Astrocyte (in vitro differentiated cells and primary cell): ENCODE measurements around the gene SLC35G4.
"Not testable (repeated sequence)": the region's sequence is repeated elsewhere in the genome, so short reads cannot be mapped to it uniquely, and the experiment has no call there.

Experiments used
- CTCF ChIP-seq: IDR thresholded peaks from 2 replicates; pipeline ENCODE4 v1.5.1; 2011; ENCODE audit warnings: low read depth, mild to moderate bottlenecking, inconsistent platforms, low read length, moderate library complexity; ENCODE audit not compliant: insufficient read depth
- EZH2 ChIP-seq: IDR thresholded peaks from 2 replicates; pipeline ENCODE4 v1.6.1; 2012; ENCODE audit warnings: mild to moderate bottlenecking, low read length, inconsistent platforms; ENCODE audit not compliant: insufficient read depth

- TF ChIP-seq CTCF, EZH2: not testable (repeated sequence)
These were observed at the start of gene SLC35G4 for GRCh38 chr18:11609488-11609887.
